PC-9 (cell line): ENCODE data around the gene KLRC3. TPM values are rescaled to one million over a fixed set of nuclear protein-coding genes. Genes with fewer than 3 reads are reported as not detected.

Experiments used
- BruUV-seq: library from RNA; stranded (reverse); fragments of 400-500 nt; replicated peaks from 2 replicates; lab custom pipeline; 2021; lab: Mats Ljungman, UMichigan
- CTCF ChIA-PET: fragments of 300-600 bp; sonication (Branson Sonifier 250); formaldehyde crosslinking; loops from one replicate; lab custom pipeline; 2022; ENCODE audit warnings: antibody characterized with exemption; lab: Charles Lee
- POLR2A ChIA-PET: fragments of 300-600 bp; sonication (Branson Sonifier 250); formaldehyde crosslinking; loops from one replicate; lab custom pipeline; 2022; ENCODE audit warnings: antibody characterized with exemption; ENCODE audit not compliant: unreplicated experiment; lab: Charles Lee
- DNase-seq, 2 experiments: peaks; one replicate each; pipeline versions ENCODE4 v3.0.0 to v3.0.0-alpha.2; 2015 to 2022; ENCODE audit warnings: mixed read lengths in 1 of 2
- H2AFZ ChIP-seq: fragments of 200-600 bp; sonication (generic); 2 replicates; pipeline ENCODE4 v1.8.1; 2017; ENCODE audit warnings: antibody characterized with exemption
- H3F3A ChIP-seq: fragments of 200-600 bp; sonication (generic); 2 replicates; pipeline ENCODE4 v1.8.1; 2017; ENCODE audit warnings: antibody characterized with exemption, mild to moderate bottlenecking, low read depth; ENCODE audit not compliant: insufficient read depth
- H3K27ac ChIP-seq: fragments of 200-600 bp; sonication (generic); 2 replicates; pipeline ENCODE4 v1.6.1; 2016; ENCODE audit warnings: mixed run types
- H3K27me3 ChIP-seq: fragments of 200-600 bp; sonication (generic); 2 replicates; pipeline ENCODE4 v1.6.1; 2016; ENCODE audit warnings: low read depth, mixed run types; ENCODE audit not compliant: insufficient read depth
- H3K36me3 ChIP-seq: fragments of 200-600 bp; sonication (generic); 2 replicates; pipeline ENCODE4 v1.6.1; 2016; ENCODE audit warnings: low read depth, mixed run types
- H3K4me1 ChIP-seq: fragments of 200-600 bp; sonication (generic); replicated peaks from 2 replicates; pipeline ENCODE4 v1.6.1; 2016; ENCODE audit warnings: mixed run types; ENCODE audit not compliant: insufficient read depth
- H3K4me2 ChIP-seq: fragments of 200-600 bp; sonication (generic); 2 replicates; pipeline ENCODE4 v1.6.1; 2017; ENCODE audit warnings: mixed run types
- H3K4me3 ChIP-seq: fragments of 200-600 bp; sonication (generic); 2 replicates; pipeline ENCODE4 v1.6.1; 2016; ENCODE audit warnings: mixed run types
- H3K79me2 ChIP-seq: fragments of 200-600 bp; sonication (generic); 2 replicates; pipeline ENCODE4 v1.6.1; 2017; ENCODE audit warnings: low read depth, mixed run types
- H3K9me2 ChIP-seq: fragments of 200-600 bp; sonication (generic); 2 replicates; pipeline ENCODE4 v1.8.1; 2017; ENCODE audit warnings: mild to moderate bottlenecking; ENCODE audit not compliant: insufficient read depth
- H3K9me3 ChIP-seq: fragments of 200-600 bp; sonication (generic); 2 replicates; pipeline ENCODE4 v1.8.1; 2016; ENCODE audit warnings: low read depth; ENCODE audit not compliant: insufficient read depth
- H4K20me1 ChIP-seq: fragments of 200-600 bp; sonication (generic); 2 replicates; pipeline ENCODE4 v1.8.1; 2017; ENCODE audit not compliant: insufficient read depth
- EZH2 ChIP-seq: fragments of 200-600 bp; sonication (generic); IDR thresholded peaks from 2 replicates; pipeline ENCODE4 v1.8.0; 2017; ENCODE audit warnings: antibody characterized with exemption, low read depth
- intact Hi-C: fragments of 100-400 bp; cut with micrococcal nuclease; formaldehyde crosslinking; loops from one replicate; pipeline ENCODE4 v1.10.0; 2022; ENCODE audit not compliant: unreplicated experiment
- total RNA-seq: library from RNA; stranded (reverse); gene quantifications from 2 replicates; pipeline ENCODE4 v1.2.3, GENCODE V29; 2021
- TF ChIP-seq, protein P1 (sequence below): fragments of 200-600 bp; sonication (generic); conservative IDR thresholded peaks from 2 replicates; pipeline ENCODE4 v1.6.1; 2017; ENCODE audit warnings: mixed run types, antibody characterized with exemption, mild to moderate bottlenecking, moderate library complexity

The KLRC3 gene
- total RNA-seq, 1 experiment from 2014 or later, result not detected

DNA sequence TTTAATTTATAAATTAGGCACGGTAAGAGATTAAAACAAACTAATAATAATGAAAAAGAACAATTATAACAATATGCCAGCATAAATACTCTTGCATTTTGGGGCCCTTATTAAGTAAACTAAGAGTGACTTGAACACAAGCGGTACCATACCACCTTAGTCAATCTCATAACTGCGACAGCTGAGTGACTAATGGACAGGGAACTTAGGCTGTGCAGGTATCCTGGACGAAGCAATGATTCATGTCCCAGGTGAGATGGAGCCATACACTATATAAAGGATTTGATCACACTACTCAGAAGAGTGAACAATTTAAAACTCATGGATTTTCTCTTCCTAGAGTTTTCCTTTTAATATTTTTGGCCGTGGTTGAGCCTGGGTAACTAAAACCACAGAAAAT lies 15.1 kb downstream of the KLRC3 start:
- CTCF ChIA-PET, result interaction anchor here (0.6 kb wide), 1 partner anchor 1748 kb away, joined by 3 read pairs; no protein-coding TSS in a partner anchor
- BruUV-seq, result no TSS peak
- Histone ChIP-seq H3F3A (0 out of 2 replicates have a peak, but pooled peaks cover 5% of the 10 kb centered on the region), H2AFZ (no peak overlapping the region), H3K79me2 (no peaks in the 10 kb centered on the region), H3K36me3 (no peaks in the 10 kb centered on the region), H3K4me2 (no peak overlapping the region), H4K20me1 (no peaks in the 10 kb centered on the region), H3K9me2 (no peaks in the 10 kb centered on the region; the same call in 1 of the 2 replicates), H3K4me3 (no peak overlapping the region), H3K27me3 (no peaks in the 10 kb centered on the region), H3K9me3 (peaks cover under 1% of the 10 kb centered on the region; the same call in 1 of the 2 replicates), H3K4me1 (no peaks in the 10 kb centered on the region), H3K27ac (no peak overlapping the region)
- TF ChIP-seq EZH2, result no peak
- TF ChIP-seq, protein P1, sequence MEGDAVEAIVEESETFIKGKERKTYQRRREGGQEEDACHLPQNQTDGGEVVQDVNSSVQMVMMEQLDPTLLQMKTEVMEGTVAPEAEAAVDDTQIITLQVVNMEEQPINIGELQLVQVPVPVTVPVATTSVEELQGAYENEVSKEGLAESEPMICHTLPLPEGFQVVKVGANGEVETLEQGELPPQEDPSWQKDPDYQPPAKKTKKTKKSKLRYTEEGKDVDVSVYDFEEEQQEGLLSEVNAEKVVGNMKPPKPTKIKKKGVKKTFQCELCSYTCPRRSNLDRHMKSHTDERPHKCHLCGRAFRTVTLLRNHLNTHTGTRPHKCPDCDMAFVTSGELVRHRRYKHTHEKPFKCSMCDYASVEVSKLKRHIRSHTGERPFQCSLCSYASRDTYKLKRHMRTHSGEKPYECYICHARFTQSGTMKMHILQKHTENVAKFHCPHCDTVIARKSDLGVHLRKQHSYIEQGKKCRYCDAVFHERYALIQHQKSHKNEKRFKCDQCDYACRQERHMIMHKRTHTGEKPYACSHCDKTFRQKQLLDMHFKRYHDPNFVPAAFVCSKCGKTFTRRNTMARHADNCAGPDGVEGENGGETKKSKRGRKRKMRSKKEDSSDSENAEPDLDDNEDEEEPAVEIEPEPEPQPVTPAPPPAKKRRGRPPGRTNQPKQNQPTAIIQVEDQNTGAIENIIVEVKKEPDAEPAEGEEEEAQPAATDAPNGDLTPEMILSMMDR, result no peak
- intact Hi-C loops, result no loop called here
- POLR2A ChIA-PET, result interaction anchor here (0.5 kb wide), 1 partner anchor 39 kb away, joined by 5 read pairs; no protein-coding TSS in a partner anchor
- peak in 1 of 2 experiments; percentile 45 for DNase-seq

DNA sequence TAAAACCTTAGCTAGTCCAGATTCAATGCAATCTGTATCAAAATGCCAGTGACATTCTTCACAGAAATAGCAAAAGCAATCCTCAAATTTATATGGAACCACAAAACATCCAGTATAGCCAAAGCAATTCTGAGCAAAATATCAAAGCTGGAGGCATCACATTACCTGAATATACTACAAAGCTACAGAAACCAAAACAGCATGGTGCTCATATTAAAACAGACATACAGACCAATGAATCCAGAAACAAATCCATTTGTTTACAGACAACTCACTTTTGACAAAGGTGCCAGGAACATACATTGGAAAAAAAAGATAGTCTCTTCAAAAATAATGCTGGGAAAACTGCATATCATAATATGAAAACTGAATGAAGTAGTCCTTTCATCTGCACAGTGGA lies 15.6 kb downstream of the KLRC3 start:
- H4K20me1 ChIP-seq, result no peaks in the 10 kb centered on the region
- H3K27me3 ChIP-seq, result no peaks in the 10 kb centered on the region
- H3K4me2 ChIP-seq, result no peak overlapping the region
- DNase-seq, result no peak
- no peak overlapping the region for H3K27ac ChIP-seq
- 0 out of 2 replicates have a peak, but pooled peaks cover 2% of the 10 kb centered on the region for H3F3A ChIP-seq
- H2AFZ ChIP-seq, result no peak overlapping the region
- H3K4me3 ChIP-seq, result no peak overlapping the region
- CTCF ChIA-PET, result interaction anchor here (0.6 kb wide), 1 partner anchor 1748 kb away, joined by 3 read pairs; no protein-coding TSS in a partner anchor
- POLR2A ChIA-PET, result interaction anchor here (0.5 kb wide), 1 partner anchor 38 kb away, joined by 5 read pairs; no protein-coding TSS in a partner anchor
- no peaks in the 10 kb centered on the region for H3K79me2 ChIP-seq
- H3K9me3 ChIP-seq, result peaks cover 4% of the 10 kb centered on the region; the same call in 1 of the 2 replicates
- no TSS peak for BruUV-seq
- no peaks in the 10 kb centered on the region for H3K4me1 ChIP-seq
- intact Hi-C loops, result no loop called here
- no peaks in the 10 kb centered on the region for H3K36me3 ChIP-seq
- H3K9me2 ChIP-seq, result no peaks in the 10 kb centered on the region; the same call in 1 of the 2 replicates
- TF ChIP-seq, protein P1, result no peak
- TF ChIP-seq EZH2, result no peak

DNA sequence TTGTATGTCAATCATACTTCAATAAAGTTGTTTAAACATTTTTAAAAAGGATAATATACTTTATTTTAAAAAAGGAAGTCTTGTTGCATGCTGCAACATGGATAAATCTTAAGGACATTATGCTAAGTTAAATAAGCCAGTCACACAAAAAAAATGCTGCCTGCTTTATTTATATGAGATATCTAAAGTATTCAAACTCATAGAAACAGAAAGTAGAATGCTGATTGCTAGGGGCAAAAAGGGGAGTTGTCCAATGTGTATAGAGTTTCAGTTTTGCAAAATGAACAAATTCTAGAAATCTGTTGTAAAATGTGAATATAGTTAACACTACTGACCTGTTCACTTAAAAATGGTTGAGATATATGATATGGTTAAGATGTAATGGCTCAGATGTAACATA lies 19.6 kb downstream of the KLRC3 start:
- H3K4me1 ChIP-seq, result peaks cover 12% of the 10 kb centered on the region; the same call in 1 of the 2 replicates
- no peaks in the 10 kb centered on the region for H3K27me3 ChIP-seq
- ChIA-PET POLR2A (interaction anchor here (0.7 kb wide), 1 partner anchor 261 kb away, joined by 3 read pairs; no protein-coding TSS in a partner anchor), CTCF (interaction anchor here (0.6 kb wide), 1 partner anchor 54 kb away, joined by 3 read pairs; no protein-coding TSS in a partner anchor)
- 0 out of 2 replicates have a peak, but pooled peaks cover 3% of the 10 kb centered on the region for H3F3A ChIP-seq
- no TSS peak for BruUV-seq
- H3K36me3 ChIP-seq, result 0 out of 2 replicates have a peak, but pooled peaks cover 3% of the 10 kb centered on the region
- H3K27ac ChIP-seq, result no peak overlapping the region
- no peaks in the 10 kb centered on the region; the same call in 1 of the 2 replicates for H3K9me2 ChIP-seq
- H4K20me1 ChIP-seq, result no peaks in the 10 kb centered on the region
- no peak overlapping the region for H2AFZ ChIP-seq
- H3K4me3 ChIP-seq, result no peak overlapping the region
- no peak for DNase-seq
- TF ChIP-seq EZH2, result no peak
- TF ChIP-seq, protein P1, result no peak
- H3K9me3 ChIP-seq, result peaks cover 4% of the 10 kb centered on the region; the same call in 1 of the 2 replicates
- intact Hi-C loops, result no loop called here
- no peaks in the 10 kb centered on the region for H3K79me2 ChIP-seq
- H3K4me2 ChIP-seq, result no peak overlapping the region
